GM12891 (cell line): ENCODE results near the gene MET.

Experiments
- POLR2A ChIP-seq: IDR thresholded peaks from 2 replicates; pipeline ENCODE4 v1.6.1; 2011; ENCODE audit warnings: low read depth, low read length, control low read depth
- POLR2AphosphoS5 ChIP-seq: IDR thresholded peaks from 2 replicates; pipeline ENCODE4 v1.6.1; 2011; ENCODE audit warnings: low read depth, low read length, control low read depth
- TAF1 ChIP-seq: IDR thresholded peaks from 2 replicates; pipeline ENCODE4 v1.6.1; 2011; ENCODE audit warnings: low read depth, low read length, control low read depth

DNA sequence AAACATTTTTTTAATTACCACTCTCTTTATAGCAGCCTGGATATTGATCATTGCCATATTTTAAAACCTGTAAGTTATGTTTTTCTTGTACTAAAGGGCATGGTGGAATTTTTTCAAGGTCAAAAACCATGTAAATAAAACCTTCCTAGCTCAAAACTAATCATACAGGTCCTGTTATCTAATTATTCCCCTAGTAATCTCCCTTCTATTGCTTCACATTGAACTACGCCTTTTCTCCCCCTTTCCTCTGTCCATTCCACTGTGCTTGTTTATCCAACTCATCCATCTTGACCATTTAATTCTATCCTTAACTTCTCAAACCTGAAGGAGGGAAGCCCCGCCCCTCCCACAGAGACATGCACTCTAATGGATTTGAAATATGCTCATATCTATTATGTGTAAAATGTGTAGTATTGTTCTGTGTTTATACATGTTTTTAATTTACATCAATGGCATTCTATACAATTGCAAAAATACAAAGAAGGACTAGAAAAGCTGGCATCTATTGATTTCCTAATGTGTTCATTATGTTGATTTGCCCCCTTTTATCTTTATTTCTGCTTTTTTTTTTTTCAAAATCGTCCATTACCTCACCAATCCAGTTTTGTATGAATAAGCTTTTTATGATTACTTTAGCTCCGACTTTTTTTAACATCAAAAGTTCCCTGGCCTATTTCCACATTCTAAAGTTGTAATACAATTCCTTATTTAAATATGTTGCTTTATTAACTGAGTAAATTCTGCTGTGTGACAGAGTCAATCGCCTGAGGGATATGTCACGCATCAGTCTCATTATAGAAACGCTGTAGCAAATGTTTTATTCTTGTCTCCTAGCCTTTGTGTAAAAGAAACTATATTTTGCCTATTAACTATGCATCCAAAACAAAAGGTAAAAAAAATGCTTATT, 61.0 kb downstream of the MET start:
- TF ChIP-seq TAF1: no peak
- TF ChIP-seq POLR2AphosphoS5: no peak
- no peak for TF ChIP-seq POLR2A
